ENCODE measurements around the gene LRWD1.

GRCh38 chr7:102469351-102469971 is 4.7 kb downstream of the LRWD1 start:
- TF ChIP-seq POLR2AphosphoS5 (IDR thresholded peaks at IDR 0.05) (no peak), CTCF (IDR thresholded peaks at IDR 0.05) (no peak)

Measured in gastroesophageal sphincter (tissue), 3 donors.